Occipital lobe (tissue), 2 donors: Measurements from ENCODE around the gene FCHSD1. TPM values are rescaled to one million over a fixed set of nuclear protein-coding genes. Genes with fewer than 3 reads are reported as not detected.
"Not testable (repeated sequence)": the region's sequence is repeated elsewhere in the genome, so short reads cannot be mapped to it uniquely, and the experiment has no call there.

Experiments used
- DNase-seq: peaks from one replicate; lab custom pipeline; 2025; lab: John Stamatoyannopoulos, UW
- total RNA-seq: library from RNA; depleted of rRNA; stranded (reverse); fragments of >200 nt; gene quantifications from one replicate; pipeline ENCODE4 v1.2.3, GENCODE V29; 2014

FCHSD1 gene
- total RNA-seq, 1 donor from 2014 or later: 3.0 TPM

DNA sequence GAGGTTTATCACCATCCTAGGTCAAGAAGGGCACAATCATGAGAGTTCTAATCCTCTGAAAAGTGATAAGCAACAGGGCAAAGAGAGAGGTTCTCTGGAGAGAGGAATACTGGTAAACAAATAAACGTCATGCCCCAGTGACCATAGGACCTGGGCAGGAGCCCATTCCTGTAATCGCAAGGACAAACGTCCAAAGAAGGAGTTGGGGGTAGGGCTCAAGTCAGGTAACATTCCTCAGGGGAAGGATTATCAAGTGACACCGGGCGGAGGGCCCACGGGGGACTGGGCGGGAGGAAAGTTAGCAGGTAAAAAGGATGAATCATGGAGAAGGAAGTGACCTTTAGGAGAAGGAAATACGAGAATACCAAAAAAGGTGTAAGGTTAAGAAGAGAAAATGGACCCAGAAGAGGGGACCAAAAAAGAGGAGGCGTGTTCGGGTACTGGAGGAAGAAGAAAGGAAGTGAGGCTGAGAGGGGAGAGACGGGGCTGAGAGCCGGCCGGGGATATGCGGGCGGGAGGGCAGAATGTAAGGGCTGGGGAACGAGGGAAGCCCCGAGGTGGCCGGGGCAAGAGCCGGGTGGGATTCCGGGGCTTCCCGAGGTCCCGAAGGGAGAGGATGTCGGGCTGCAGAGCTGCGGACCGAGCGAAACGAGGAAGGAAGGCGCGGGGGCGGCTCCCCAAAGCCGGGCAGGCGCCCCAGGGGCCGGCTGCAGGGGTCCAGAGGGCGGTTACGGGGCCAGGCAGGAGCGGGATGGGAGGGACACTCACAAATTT lies 33.0 kb downstream of the FCHSD1 start:
- DNase-seq: no peak

DNA sequence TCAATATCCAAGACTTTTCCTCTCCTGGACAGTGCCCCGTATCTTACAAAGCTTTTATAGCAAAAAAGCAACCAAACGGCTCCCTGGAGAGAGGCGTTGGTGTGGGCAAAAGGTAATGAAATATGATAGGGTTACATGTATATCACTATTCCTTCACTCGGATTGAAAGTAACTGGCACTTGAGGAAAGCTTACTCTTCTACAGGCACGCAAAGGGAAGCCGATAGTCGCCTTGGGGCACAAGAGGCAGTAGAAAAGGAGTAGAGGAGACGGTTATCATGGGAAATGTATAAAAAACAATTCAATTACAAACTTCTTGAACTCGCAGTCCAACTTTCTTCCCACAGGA lies 33.6 kb downstream of the FCHSD1 start:
- DNase-seq: no peak

DNA sequence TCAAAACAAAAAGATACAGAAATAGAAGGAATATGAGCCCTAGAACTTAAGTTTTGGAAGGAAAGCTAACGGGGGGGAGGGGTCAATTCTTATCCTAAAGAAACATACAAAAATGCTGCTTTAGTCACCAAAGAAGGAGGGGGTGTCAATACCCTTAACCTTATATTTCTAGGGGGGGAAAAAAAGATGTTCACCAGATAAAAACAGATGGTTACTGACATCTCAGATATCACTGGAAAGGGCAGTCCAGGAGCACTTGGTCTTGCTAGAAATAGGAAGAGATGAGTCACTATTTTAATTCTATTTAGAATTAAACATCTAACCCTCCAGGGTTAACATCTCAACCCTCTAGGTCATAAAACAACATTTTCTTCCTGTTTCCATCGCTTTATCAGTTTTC lies 34.1 kb downstream of the FCHSD1 start:
- no peak for DNase-seq

DNA sequence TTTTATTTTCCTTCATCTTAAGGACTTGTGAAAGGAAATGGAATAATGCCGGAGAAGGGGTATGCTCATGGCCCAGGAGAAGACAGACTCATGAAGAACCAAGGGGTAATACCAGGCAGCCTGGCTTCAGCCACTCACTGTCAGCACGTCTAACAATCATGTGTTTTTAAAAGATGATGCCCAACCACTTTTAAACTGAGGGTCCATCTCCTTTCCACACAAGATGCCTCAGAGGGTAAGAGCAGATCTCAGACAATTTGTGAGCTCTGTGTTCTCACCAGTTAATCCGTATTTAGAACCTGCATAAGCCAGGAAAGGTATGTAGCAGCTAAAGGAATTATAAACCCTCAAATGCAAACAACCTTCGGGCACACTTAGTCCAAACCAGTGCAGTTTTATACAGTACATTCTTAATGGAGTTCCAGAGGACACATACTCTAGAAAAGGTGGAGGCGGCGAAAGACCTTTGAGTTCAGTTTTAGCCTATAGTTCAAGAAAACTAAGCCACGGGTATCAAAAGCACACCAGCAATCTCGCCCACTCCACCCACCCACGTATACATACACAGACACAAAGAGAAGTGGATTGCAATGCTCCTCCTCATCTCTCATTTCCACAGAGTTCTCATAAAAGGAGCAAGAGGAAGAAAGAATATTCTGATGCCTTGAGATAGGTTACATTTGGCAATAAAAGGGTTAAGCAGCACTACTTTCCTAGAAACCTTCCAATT lies 35.1 kb downstream of the FCHSD1 start:
- DNase-seq: no peak

DNA sequence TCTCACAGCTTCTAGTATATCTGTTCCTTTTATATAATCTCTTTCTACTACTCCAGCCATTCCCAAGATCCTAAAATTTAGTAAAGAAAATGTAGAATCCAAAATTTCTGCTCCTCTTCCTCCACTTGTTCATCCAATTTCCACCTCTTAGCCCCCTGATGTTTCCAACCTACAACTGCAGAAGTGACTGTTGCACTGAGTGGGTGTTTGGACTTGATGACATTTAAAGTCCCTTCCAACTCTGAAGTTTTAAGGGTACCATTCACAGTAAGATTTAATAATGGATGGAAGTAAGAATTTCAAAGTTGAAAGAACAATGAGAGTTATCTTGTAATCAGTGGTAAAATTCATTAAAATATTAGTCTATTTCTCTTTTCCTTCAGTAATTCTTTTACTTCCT lies 37.9 kb downstream of the FCHSD1 start:
- DNase-seq: no peak

DNA sequence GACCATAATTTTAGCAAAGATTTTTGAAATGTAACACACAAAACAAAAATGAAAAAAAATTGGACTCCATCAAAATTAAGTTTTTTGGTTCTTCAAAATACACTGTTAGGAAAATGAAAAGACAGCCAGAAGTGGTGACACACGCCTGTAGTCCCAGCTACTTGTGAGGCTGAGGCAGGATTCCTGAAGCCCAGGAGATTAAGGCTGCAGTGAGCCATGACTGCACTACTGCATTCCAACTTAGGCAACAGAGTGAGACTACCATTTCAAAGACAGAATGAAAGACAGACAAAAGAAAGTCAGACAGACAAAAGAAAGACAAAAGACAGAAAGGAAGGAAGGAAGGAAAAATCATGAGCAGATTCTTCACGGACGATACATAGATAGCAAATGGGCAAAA lies 39.9 kb downstream of the FCHSD1 start:
- no peak for DNase-seq

DNA sequence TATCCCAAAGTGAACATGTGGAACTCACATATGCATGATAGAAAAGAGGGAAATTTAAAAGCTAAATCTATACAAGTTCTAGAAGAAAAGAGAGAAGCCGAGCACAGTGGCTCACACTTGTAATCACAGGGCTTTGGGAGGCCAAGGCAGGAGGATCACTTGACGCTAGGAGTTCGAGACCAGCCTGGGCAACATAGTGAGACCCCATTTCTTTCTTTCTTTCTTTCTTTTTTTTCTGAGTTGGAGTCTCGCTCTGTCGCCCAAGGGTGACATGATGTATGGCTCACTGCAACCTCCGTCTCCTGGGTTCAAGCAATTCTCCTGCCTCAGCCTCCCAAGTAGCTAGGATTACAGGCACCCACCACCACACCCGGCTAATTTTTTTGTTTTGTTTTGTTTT lies 41.3 kb downstream of the FCHSD1 start:
- DNase-seq: not testable (repeated sequence)

DNA sequence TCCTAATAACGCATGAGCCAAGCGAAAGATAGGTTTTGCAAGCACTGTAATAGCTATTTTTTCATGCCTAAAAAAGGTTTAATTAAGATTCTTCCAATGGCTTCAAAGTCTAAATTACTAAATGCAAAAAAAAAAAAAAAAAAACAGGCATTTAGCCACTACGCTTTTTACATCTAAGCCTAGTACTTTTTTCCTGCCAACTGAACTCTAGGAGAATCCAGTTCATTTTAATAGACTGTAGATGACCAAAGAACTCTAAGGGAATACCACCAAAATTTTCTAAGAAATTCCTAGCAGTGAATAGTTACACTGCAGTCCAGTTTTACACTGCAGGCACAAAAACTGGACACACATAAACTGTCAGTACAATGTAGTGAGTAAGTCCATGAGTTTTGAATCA lies 42.2 kb downstream of the FCHSD1 start:
- no peak for DNase-seq

DNA sequence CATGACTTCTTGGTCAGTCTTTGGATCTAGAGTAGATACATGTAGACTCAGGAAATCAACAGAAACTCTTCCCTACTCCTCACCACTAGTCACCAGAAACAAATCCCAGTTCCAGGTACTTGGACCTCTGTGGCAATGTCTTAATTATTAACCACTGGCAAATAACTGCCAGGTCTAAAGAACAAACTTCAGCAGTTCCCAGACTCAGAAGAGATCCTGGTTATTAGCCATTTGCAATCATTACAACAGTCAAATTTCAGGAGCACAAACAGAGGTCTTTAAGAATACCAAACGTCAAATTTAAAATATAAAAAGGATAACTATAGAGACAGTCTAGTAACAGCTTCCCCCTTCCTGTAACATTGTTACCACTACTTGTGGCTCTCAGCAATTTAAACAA lies 42.7 kb downstream of the FCHSD1 start:
- DNase-seq: no peak

DNA sequence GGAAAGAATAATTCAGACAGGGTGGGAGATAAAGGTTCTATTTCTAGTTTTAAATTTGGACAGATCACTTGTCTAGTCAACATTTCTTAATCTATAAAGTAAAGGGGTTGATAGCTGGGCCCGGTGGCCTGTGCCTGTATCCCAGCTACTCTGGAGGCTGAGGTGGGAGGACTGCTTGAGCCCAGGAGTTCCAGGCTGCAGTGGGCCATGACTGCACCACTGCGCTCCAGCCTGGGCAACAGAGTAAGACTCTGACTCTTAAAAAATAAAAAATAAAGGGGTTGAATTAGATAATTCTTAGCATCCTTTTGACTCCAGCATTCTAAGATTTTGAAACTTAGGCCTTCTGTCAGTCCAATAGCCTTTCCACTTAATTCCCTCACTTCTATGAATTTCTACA lies 43.2 kb downstream of the FCHSD1 start:
- DNase-seq: no peak

DNA sequence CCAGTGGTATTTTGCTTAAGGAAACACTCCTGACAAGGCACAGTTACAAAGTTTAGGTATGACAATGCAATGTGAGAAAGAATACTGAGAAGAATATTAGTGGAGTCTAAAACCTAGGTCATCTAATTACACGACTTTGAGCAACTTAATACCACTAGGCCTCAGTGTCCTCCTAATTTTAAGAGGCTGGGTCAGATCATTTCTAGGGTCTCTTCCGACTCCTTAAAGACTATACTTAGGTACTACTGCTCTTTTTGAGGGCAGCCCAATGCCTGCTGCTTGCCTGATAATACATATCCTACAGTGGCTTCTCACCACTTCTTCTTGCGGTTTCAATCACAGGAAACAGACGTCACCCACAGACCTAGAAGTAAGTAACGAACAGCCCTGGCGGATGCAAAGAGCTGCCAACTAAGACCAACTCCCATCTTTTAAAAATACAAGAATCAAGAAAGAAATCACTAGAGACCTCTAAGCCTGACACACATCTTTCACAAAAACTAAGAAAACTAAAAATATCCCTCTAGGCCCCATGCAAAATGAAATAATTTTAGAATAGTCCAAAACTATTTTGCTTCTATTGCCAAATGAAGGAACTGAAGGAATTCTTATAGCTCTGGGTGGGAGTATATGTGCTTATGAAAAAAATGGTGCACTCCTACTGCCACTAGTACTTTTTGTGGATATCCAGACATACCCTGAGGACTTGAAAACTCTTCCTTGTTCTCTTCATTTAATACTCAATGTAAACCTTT lies 45.5 kb downstream of the FCHSD1 start:
- DNase-seq: no peak

DNA sequence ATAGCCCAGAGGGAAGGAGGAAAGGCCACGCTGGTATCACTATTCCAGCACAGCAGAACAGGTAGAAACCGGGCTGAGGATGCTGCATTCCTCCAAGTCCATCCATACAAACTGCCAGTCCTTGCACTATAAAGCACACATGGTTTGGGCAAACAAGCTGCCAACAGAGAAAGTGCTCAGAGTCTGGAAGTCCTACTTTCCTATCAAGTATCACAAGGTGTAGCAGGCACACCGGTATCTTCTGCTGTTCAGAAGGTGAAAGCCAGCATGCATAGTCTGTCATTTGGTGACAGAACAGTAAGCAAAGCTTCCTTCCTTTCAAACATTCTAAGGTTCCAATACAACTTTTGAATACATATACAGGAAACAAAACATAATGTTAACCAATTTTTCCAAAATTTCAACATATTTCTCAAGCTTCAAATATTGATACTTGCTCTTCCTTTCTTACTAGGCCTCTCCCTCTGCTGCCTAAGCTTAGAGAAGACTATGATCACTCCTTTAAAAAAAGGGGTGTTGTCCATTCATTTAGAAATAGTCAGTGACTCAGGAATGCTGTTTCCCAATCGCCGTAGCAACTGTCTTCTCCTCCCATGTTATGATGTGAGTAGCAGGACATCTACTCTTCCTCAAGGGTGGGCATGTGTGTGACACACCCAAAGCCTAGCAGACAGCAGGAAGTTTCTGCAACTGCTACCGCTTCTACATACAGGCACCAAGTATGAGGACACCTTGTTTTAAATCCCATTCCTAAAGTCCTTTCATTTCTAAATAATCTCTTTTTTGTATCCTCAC lies 47.1 kb downstream of the FCHSD1 start:
- DNase-seq: no peak

DNA sequence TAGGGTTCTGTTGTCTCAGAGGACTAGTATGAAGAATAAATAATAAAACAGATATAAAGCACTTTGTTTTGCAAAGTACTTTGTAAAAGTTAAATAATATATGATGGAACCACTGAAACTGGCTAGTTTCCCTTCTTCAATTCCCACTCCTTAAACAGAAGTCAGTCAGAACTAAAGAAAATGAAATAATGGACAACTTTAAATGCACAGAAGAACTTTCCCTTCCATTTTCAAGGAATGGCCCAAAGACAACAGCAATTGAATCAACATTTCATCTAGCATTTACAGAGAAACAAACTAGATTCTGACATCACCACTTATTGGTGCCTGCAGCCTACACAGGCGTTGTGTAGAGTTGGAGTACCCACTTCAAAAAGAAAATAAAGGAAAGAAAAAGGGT lies 48.6 kb downstream of the FCHSD1 start:
- DNase-seq: no peak

DNA sequence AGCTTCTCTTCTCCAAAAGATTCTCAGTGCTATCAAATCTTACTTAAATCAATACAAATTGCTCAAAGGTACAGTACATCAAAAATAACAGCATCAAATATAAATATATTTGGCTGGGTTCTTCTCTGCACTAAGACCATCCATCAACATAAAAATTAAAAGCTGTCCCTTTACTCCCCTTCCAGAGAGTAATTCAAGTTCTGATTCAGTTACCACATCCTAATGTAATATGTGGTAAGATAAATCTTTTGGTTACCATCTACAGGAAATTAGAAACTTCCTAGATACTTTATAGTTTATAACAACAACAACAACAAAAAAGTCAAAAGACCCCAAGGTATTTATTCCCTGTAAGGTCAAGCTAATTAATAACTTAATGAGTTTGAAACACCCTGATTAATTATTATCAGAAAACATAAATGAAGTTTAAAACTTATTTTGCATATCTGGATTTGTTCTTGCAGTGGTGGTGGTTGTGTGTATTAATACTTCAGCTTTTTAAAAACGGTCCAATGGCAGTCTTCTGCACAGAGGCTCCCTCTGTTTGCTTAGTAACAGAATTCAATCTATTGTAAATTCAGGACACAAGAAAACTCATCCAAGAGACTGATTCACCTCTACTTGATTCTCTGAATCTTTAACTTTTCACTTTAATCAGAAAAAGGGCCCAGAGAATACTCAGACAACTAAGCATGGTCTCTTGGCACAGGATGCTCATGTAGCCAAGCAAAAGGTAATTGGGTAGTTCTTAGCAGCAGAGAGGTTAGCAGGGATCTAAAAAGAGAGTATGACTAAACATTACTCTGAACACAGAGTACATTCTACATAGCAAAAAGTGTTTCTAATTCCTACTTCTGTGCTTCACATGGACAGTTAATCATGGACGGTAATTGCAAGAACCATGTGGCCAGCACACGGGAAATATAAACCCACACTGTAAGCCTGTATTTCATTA lies 52.5 kb downstream of the FCHSD1 start:
- no peak for DNase-seq

DNA sequence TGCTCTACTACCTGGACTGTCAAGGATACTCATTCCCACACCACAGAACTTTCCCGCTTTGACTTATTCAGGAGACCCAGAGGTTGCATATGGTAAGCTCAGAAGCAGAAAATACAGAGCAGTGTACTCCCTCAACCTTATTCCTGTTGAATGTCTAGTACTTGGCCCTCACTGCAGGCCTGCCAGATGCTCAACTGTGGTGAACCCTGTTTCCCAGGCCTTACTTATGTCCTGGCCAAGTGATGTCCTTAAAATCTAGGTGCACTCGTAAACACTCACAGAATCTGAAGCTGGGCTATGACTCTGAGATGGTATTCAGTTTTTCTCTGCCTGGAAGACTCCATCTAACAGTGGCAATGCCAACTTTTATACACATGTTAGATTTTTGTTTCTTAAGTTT lies 53.4 kb downstream of the FCHSD1 start:
- DNase-seq: no peak

DNA sequence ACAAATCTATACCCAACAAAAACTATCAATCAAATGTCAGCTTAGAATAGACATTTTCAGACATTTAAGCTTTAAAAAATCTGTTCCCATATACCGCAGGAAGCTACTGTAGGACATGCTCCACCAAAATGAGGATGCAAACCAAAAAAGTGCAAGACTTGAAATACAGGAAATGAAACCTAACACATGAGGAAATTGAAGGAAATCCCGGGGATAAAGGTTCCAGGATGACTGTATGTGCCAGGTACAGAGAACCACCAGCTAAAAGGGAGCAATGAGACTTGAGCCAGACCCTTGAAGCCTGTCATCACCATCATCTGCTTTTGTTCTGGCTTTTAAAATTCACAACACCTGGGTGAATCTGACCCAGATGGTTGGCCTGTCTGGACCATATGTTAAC lies 53.8 kb downstream of the FCHSD1 start:
- DNase-seq: no peak

DNA sequence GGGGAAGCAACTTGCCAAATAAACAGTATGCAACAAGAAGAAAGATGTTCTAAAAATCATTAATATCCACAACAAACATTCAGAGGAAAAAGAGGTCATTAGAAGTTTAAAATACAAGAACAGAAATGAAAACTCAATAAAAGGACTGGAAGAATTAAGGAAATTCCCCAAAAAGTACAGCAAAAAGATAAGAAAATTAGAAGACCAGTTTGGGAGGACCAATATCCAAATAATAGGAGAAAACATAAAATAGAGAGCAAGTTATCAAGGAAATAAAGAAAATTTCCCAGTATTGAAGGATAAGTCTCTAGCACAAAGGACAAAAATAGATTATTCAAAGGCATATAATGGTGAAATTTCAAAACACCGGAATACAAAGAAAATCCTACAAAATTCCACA lies 54.4 kb downstream of the FCHSD1 start:
- no peak for DNase-seq

DNA sequence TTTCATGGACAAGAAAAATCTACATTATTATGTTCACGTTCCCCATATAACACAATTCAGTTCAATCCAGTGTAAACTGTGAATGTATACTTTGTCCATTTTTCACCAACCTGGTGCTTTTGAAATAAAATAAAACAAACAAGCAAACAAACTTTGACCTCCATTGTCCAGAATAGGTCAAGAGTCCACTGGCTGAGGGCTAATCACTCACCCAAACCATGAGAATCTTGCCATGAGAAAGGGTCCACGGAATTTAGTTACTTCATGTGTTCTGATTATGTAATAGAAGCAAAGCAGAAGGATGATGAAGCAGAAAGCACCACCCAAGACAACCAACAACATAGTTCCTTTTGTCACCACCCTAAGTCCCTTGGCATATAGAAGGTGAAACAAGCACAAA lies 61.1 kb downstream of the FCHSD1 start:
- DNase-seq: no peak
